ENCODE results near the gene WSCD2. TPM values are rescaled to one million over a fixed set of nuclear protein-coding genes. Genes with fewer than 3 reads are reported as not detected.

The WSCD2 gene
- total and polyA plus RNA-seq, 2 experiments from 2014 or later, result not detected

GRCh38 chr12:108236366-108236765 lies 107.3 kb downstream of the WSCD2 start:
- no peaks in the 10 kb centered on the region for H3K79me2 ChIP-seq (ENCODE audit: insufficient read depth)
- H4K20me1 ChIP-seq (ENCODE audit: insufficient read depth), result no peaks in the 10 kb centered on the region
- no peaks in the 10 kb centered on the region for H3F3A ChIP-seq (ENCODE audit: insufficient read depth)
- H3K9me2 ChIP-seq (ENCODE audit: insufficient read depth), result no peaks in the 10 kb centered on the region
- H3K36me3 ChIP-seq (ENCODE audit: low read depth), result no peaks in the 10 kb centered on the region
- H2AFZ ChIP-seq, result no peak overlapping the region
- no peaks in the 10 kb centered on the region for H3K9me3 ChIP-seq (ENCODE audit: low read depth)
- 67% methylated on average over 1 of the region's 1 CpG for WGBS, 2 experiments (ENCODE audit: low coverage in 1 of 2, low lambda C conversion rate in 2 of 2, missing lambda C conversion rate in 2 of 2)
- H3K27ac ChIP-seq, result no peak overlapping the region
- no peak for DNase-seq
- in situ Hi-C loops (cut with MboI), result no loop called here
- TF ChIP-seq EZH2 (IDR thresholded peaks at IDR 0.05; ENCODE audit: insufficient read depth, poor library complexity, severe bottlenecking), result no peak
- no peak for TF ChIP-seq EZH2phosphoT487 (IDR thresholded peaks at IDR 0.05; ENCODE audit: insufficient read depth, low read depth)
- H3K9ac ChIP-seq, result no peak overlapping the region
- H3K4me1 ChIP-seq (ENCODE audit: insufficient read depth), result no peaks in the 10 kb centered on the region
- no peak overlapping the region for H3K4me2 ChIP-seq (ENCODE audit: unreplicated experiment)
- H3K27me3 ChIP-seq (replicated peaks; ENCODE audit: insufficient read depth), result 0 out of 2 replicates have a peak, but pooled peaks cover 10% of the 10 kb centered on the region
- no peak overlapping the region for H3K4me3 ChIP-seq

- H3K9me3 ChIP-seq (ENCODE audit: low read depth), result no peaks in the 10 kb centered on the region
- H3K79me2 ChIP-seq (ENCODE audit: insufficient read depth), result no peaks in the 10 kb centered on the region
- no peak for TF ChIP-seq EZH2 (IDR thresholded peaks at IDR 0.05; ENCODE audit: insufficient read depth, poor library complexity, severe bottlenecking)
- no peak for TF ChIP-seq EZH2phosphoT487 (IDR thresholded peaks at IDR 0.05; ENCODE audit: insufficient read depth, low read depth)
- H3K4me2 ChIP-seq (ENCODE audit: unreplicated experiment), result no peak overlapping the region
- H2AFZ ChIP-seq, result no peak overlapping the region
- H3K9me2 ChIP-seq (ENCODE audit: insufficient read depth), result no peaks in the 10 kb centered on the region
- in situ Hi-C loops (cut with MboI), result no loop called here
- H3K4me3 ChIP-seq, result no peak overlapping the region
- H3K27ac ChIP-seq, result no peak overlapping the region
- H3K27me3 ChIP-seq (replicated peaks; ENCODE audit: insufficient read depth), result 0 out of 2 replicates have a peak, but pooled peaks cover 10% of the 10 kb centered on the region
- 46 to 54% methylated on average over 3 of the region's 3 CpGs for WGBS, 2 experiments (ENCODE audit: low coverage in 1 of 2, low lambda C conversion rate in 2 of 2, missing lambda C conversion rate in 2 of 2)
- no peak overlapping the region for H3K9ac ChIP-seq
- no peak for DNase-seq
- no peaks in the 10 kb centered on the region for H3F3A ChIP-seq (ENCODE audit: insufficient read depth)
- no peaks in the 10 kb centered on the region for H4K20me1 ChIP-seq (ENCODE audit: insufficient read depth)
- H3K36me3 ChIP-seq (ENCODE audit: low read depth), result no peaks in the 10 kb centered on the region
- no peaks in the 10 kb centered on the region for H3K4me1 ChIP-seq (ENCODE audit: insufficient read depth)
Measured at GRCh38 chr12:108237272-108237671, 108.2 kb downstream of the WSCD2 start.

- in situ Hi-C loops (cut with MboI), result no loop called here
- H3K4me3 ChIP-seq, result no peak overlapping the region
- no peaks in the 10 kb centered on the region for H3K36me3 ChIP-seq (ENCODE audit: low read depth)
- no peaks in the 10 kb centered on the region for H3K4me1 ChIP-seq (ENCODE audit: insufficient read depth)
- no peaks in the 10 kb centered on the region for H3K9me3 ChIP-seq (ENCODE audit: low read depth)
- no peak overlapping the region for H3K27ac ChIP-seq
- H3K27me3 ChIP-seq (replicated peaks; ENCODE audit: insufficient read depth), result 0 out of 2 replicates have a peak, but pooled peaks cover 10% of the 10 kb centered on the region
- H3K79me2 ChIP-seq (ENCODE audit: insufficient read depth), result no peaks in the 10 kb centered on the region
- WGBS, 2 experiments (ENCODE audit: low coverage in 1 of 2, low lambda C conversion rate in 2 of 2, missing lambda C conversion rate in 2 of 2), result 47 to 57% methylated on average over 3 of the region's 3 CpGs
- no peak overlapping the region for H3K4me2 ChIP-seq (ENCODE audit: unreplicated experiment)
- H2AFZ ChIP-seq, result no peak overlapping the region
- no peaks in the 10 kb centered on the region for H4K20me1 ChIP-seq (ENCODE audit: insufficient read depth)
- DNase-seq, result no peak
- TF ChIP-seq EZH2 (IDR thresholded peaks at IDR 0.05; ENCODE audit: insufficient read depth, poor library complexity, severe bottlenecking) (no peak), EZH2phosphoT487 (IDR thresholded peaks at IDR 0.05; ENCODE audit: insufficient read depth, low read depth) (no peak)
- H3K9ac ChIP-seq, result no peak overlapping the region
- H3K9me2 ChIP-seq (ENCODE audit: insufficient read depth), result no peaks in the 10 kb centered on the region
- H3F3A ChIP-seq (ENCODE audit: insufficient read depth), result no peaks in the 10 kb centered on the region
Measured at GRCh38 chr12:108238474-108238873, 109.4 kb downstream of the WSCD2 start.

GRCh38 chr12:108239378-108239777 lies 110.3 kb downstream of the WSCD2 start:
- Histone ChIP-seq H3K4me1 (ENCODE audit: insufficient read depth) (no peaks in the 10 kb centered on the region), H3K4me3 (no peak overlapping the region), H3F3A (ENCODE audit: insufficient read depth) (no peaks in the 10 kb centered on the region), H3K27me3 (replicated peaks; ENCODE audit: insufficient read depth) (peaks cover 10% of the 10 kb centered on the region; the same call in 1 of the 2 replicates), H3K36me3 (ENCODE audit: low read depth) (no peaks in the 10 kb centered on the region), H3K27ac (no peak overlapping the region), H3K9ac (no peak overlapping the region), H4K20me1 (ENCODE audit: insufficient read depth) (no peaks in the 10 kb centered on the region), H2AFZ (no peak overlapping the region), H3K79me2 (ENCODE audit: insufficient read depth) (no peaks in the 10 kb centered on the region), H3K9me2 (ENCODE audit: insufficient read depth) (no peaks in the 10 kb centered on the region), H3K9me3 (ENCODE audit: low read depth) (no peaks in the 10 kb centered on the region), H3K4me2 (ENCODE audit: unreplicated experiment) (no peak overlapping the region)
- whole genome bisulfite sequencing, 2 experiments (ENCODE audit: low coverage in 1 of 2, low lambda C conversion rate in 2 of 2, missing lambda C conversion rate in 2 of 2), result 6 to 13% methylated on average over 2 of the region's 2 CpGs
- in situ Hi-C loops (cut with MboI), result no loop called here
- no peak for TF ChIP-seq EZH2 (IDR thresholded peaks at IDR 0.05; ENCODE audit: insufficient read depth, poor library complexity, severe bottlenecking)
- no peak for TF ChIP-seq EZH2phosphoT487 (IDR thresholded peaks at IDR 0.05; ENCODE audit: insufficient read depth, low read depth)
- no peak for DNase-seq
